CD14-positive monocyte (primary cell): ENCODE measurements around the gene CAPN13. TPM values are rescaled to one million over a fixed set of nuclear protein-coding genes. Genes with fewer than 3 reads are reported as not detected.

Experiments used
- DNase-seq, 3 donors: peaks; one replicate each; pipeline ENCODE4 v3.0.0-alpha.2; 2011 to 2022
- H2AFZ ChIP-seq: 2 replicates; pipeline ENCODE4 v1.6.0; 2012; ENCODE audit warnings: mild to moderate bottlenecking, low read depth, low read length, inconsistent platforms; ENCODE audit not compliant: insufficient read depth, poor library complexity, severe bottlenecking
- H3K27ac ChIP-seq, 2 donors: 1 replicate in 1 of 2; 2 replicates in 1 of 2; pipeline ENCODE4 v1.5.1; 2012 to 2013; ENCODE audit warnings: low read length in 2 of 2, control low read depth in 1 of 2, inconsistent platforms in 1 of 2, low read depth in 1 of 2, mild to moderate bottlenecking in 1 of 2
- H3K27me3 ChIP-seq, 2 donors: one replicate each; pipeline versions ENCODE4 v1.6.0 to v1.6.1; 2011 to 2013; ENCODE audit warnings: low read length in 2 of 2; ENCODE audit not compliant: control insufficient read depth in 2 of 2, insufficient read depth in 2 of 2
- H3K36me3 ChIP-seq, 2 donors: replicated peaks in 1 of 2; 1 replicate in 1 of 2; 2 replicates in 1 of 2; pipeline versions ENCODE4 v1.5.1 to v1.6.1; 2012 to 2013; ENCODE audit warnings: low read length in 2 of 2, control low read depth in 1 of 2, inconsistent platforms in 1 of 2, mild to moderate bottlenecking in 1 of 2; ENCODE audit not compliant: insufficient read depth in 2 of 2, control insufficient read depth in 1 of 2
- H3K4me1 ChIP-seq, 2 donors: 1 replicate in 1 of 2; 2 replicates in 1 of 2; pipeline versions ENCODE4 v1.5.1 to v1.6.1; 2012 to 2013; ENCODE audit warnings: low read length in 2 of 2, control low read depth in 1 of 2, inconsistent platforms in 1 of 2, mild to moderate bottlenecking in 1 of 2, moderate library complexity in 1 of 2; ENCODE audit not compliant: insufficient read depth in 2 of 2, control insufficient read depth in 1 of 2
- H3K4me2 ChIP-seq: replicated peaks from 2 replicates; pipeline ENCODE3; 2012; ENCODE audit warnings: low read length, moderate library complexity, mild to moderate bottlenecking; ENCODE audit not compliant: poor library complexity, severe bottlenecking; ENCODE audit errors: extremely low read depth
- H3K4me3 ChIP-seq, 3 experiments: fragments of 200-600 bp in 1 of 3; sonication (generic) in 1 of 3; replicated peaks in 1 of 3; 1 replicate in 2 of 3; 2 replicates in 1 of 3; pipeline ENCODE4 v1.5.1; 2011 to 2013; ENCODE audit warnings: low read length in 3 of 3, mild to moderate bottlenecking in 3 of 3, control low read depth in 2 of 3, low read depth in 2 of 3, inconsistent platforms in 1 of 3, moderate library complexity in 1 of 3
- H3K79me2 ChIP-seq: 2 replicates; pipeline ENCODE4 v1.6.0; 2012; ENCODE audit warnings: mild to moderate bottlenecking, control low read depth, inconsistent platforms, low read length, moderate library complexity; ENCODE audit not compliant: insufficient read depth
- H3K9ac ChIP-seq: 2 replicates; pipeline ENCODE4 v1.6.0; 2017; ENCODE audit warnings: low read length, mild to moderate bottlenecking; ENCODE audit not compliant: insufficient read depth, poor library complexity, severe bottlenecking
- H3K9me3 ChIP-seq, 2 donors: replicated peaks in 1 of 2; 1 replicate in 1 of 2; 2 replicates in 1 of 2; pipeline versions ENCODE4 v1.5.1 to v1.6.1; 2012 to 2013; ENCODE audit warnings: low read length in 2 of 2, control low read depth in 1 of 2; ENCODE audit not compliant: control insufficient read depth in 1 of 2, insufficient read depth in 1 of 2
- H4K20me1 ChIP-seq: 2 replicates; pipeline ENCODE4 v1.6.0; 2012; ENCODE audit warnings: mild to moderate bottlenecking, low read length, control low read depth, moderate library complexity; ENCODE audit not compliant: insufficient read depth
- H3K27ac Mint-ChIP-seq, 7 donors: one replicate each; pipeline ENCODE4 v1.8.0; 2020; ENCODE audit warnings: mild to moderate bottlenecking in 7 of 7, mixed read lengths in 7 of 7, moderate library complexity in 6 of 7, inconsistent platforms in 2 of 7
- H3K27me3 Mint-ChIP-seq, 3 donors: one replicate each; pipeline ENCODE4 v1.8.0; 2021 to 2022; ENCODE audit warnings: low read depth in 3 of 3, mild to moderate bottlenecking in 3 of 3, mixed read lengths in 3 of 3, moderate library complexity in 3 of 3, inconsistent platforms in 1 of 3
- H3K36me3 Mint-ChIP-seq, 2 donors: one replicate each; pipeline ENCODE4 v1.8.0; 2020; ENCODE audit warnings: mixed read lengths in 2 of 2, inconsistent platforms in 1 of 2, mild to moderate bottlenecking in 1 of 2
- H3K4me1 Mint-ChIP-seq: one replicate; pipeline ENCODE4 v1.8.0; 2020; ENCODE audit warnings: mild to moderate bottlenecking, mixed read lengths
- H3K4me3 Mint-ChIP-seq, 2 donors: one replicate each; pipeline ENCODE4 v1.8.0; 2020; ENCODE audit warnings: mild to moderate bottlenecking in 2 of 2, mixed read lengths in 2 of 2, moderate library complexity in 1 of 2
- H3K9me3 Mint-ChIP-seq, 7 donors: one replicate each; pipeline ENCODE4 v1.8.0; 2020 to 2022; ENCODE audit warnings: mixed read lengths in 7 of 7, mild to moderate bottlenecking in 6 of 7, moderate library complexity in 6 of 7, inconsistent platforms in 2 of 7
- CTCF ChIP-seq: fragments of 200-600 bp; IDR thresholded peaks from one replicate; pipeline ENCODE4 v1.8.0; 2022; ENCODE audit warnings: antibody characterized with exemption, mild to moderate bottlenecking
- WGBS: methylation state at CpG from one replicate; pipeline ENCODE4 v1.1.5; 2013; ENCODE audit warnings: missing lambda C conversion rate; ENCODE audit not compliant: insufficient coverage; 5-methylcytosine and 5-hydroxymethylcytosine counted together
- intact Hi-C, 2 donors: fragments of 100-400 bp; cut with micrococcal nuclease; formaldehyde crosslinking; loops; one replicate each; pipeline versions ENCODE4 v1.15.0 to v1.15.1; 2023
- polyA plus RNA-seq, 3 donors: library from polyadenylated mRNA; depleted of rRNA in 1 of 3; unstranded in 2 of 3; stranded (reverse) in 1 of 3; fragments of 300-500 nt in 2 of 3; fragments of >200 nt in 1 of 3; fragmentation: Illumina TruSeq in 2 of 3; gene quantifications; 1 replicate in 2 of 3; 2 replicates in 1 of 3; pipeline ENCODE4 v1.2.3, GENCODE V29; 2012 to 2021

CAPN13 gene
- polyA plus RNA-seq, 3 donors, result not detected

GRCh38 chr2:30691948-30692828 is 115.1 kb downstream of the CAPN13 start:
- Histone ChIP-seq H3K27ac (no peak overlapping the region), H3K79me2 (no peaks in the 10 kb centered on the region), H3K27me3 (no peaks in the 10 kb centered on the region), H3K9ac (no peak overlapping the region), H3K4me1 (peaks cover 5 to 8% of the 10 kb centered on the region in 2 donors), H2AFZ (no peak overlapping the region), H4K20me1 (no peaks in the 10 kb centered on the region), H3K36me3 (no peaks in the 10 kb centered on the region), H3K4me2 (no peak overlapping the region), H3K4me3 (no peak overlapping the region), H3K9me3 (peaks cover 0 to under 1% of the 10 kb centered on the region in 2 donors)
- TF ChIP-seq CTCF, result no peak
- Mint-ChIP-seq H3K9me3 (peaks cover 0 to 4% (median under 1%) of the 10 kb centered on the region in 7 donors), H3K4me1 (peaks cover 14% of the 10 kb centered on the region), H3K36me3 (no peaks in the 10 kb centered on the region), H3K27ac (peak overlapping the region in 2 of 7 donors; percentile 13 to 47), H3K4me3 (no peak overlapping the region), H3K27me3 (peaks cover 3 to 10% (median 5%) of the 10 kb centered on the region in 3 donors)
- DNase-seq, result no peak
- WGBS, result 93% methylated on average over 12 of the region's 16 CpGs
- intact Hi-C loops, result no loop called here

GRCh38 chr2:30691091-30691947 is 115.9 kb downstream of the CAPN13 start:
- Histone ChIP-seq H3K9ac (no peak overlapping the region), H3K27ac (no peak overlapping the region), H2AFZ (no peak overlapping the region), H3K4me2 (no peak overlapping the region), H3K4me1 (peaks cover 5 to 8% of the 10 kb centered on the region in 2 donors), H3K4me3 (no peak overlapping the region), H3K27me3 (no peaks in the 10 kb centered on the region), H3K9me3 (no peaks in the 10 kb centered on the region), H3K79me2 (no peaks in the 10 kb centered on the region), H4K20me1 (no peaks in the 10 kb centered on the region), H3K36me3 (no peaks in the 10 kb centered on the region)
- 91% methylated on average over 4 of the region's 7 CpGs for WGBS
- no peak for DNase-seq
- peaks cover 0 to 3% (median 0%) of the 10 kb centered on the region in 7 donors for H3K9me3 Mint-ChIP-seq
- no peak for TF ChIP-seq CTCF
- H3K27me3 Mint-ChIP-seq, result peaks cover 3 to 10% (median 7%) of the 10 kb centered on the region in 3 donors
- H3K27ac Mint-ChIP-seq, result peak overlapping the region in 2 of 7 donors; percentile 42 to 55
- intact Hi-C loops, result no loop called here
- no peaks in the 10 kb centered on the region for H3K36me3 Mint-ChIP-seq
- H3K4me1 Mint-ChIP-seq, result peaks cover 14% of the 10 kb centered on the region
- no peak overlapping the region for H3K4me3 Mint-ChIP-seq
